22Rv1 (cell line): Measurements from ENCODE around the gene CDH22.

Experiments
- H3K27ac ChIP-seq: fragments of 450-650 bp; 2 replicates; pipeline ENCODE4 v1.5.1; 2017
- CTCF ChIP-seq: fragments of 450-650 bp; IDR thresholded peaks from 2 replicates; pipeline ENCODE4 v1.5.1; 2017; ENCODE audit warnings: mild to moderate bottlenecking
- ZFX ChIP-seq: fragments of 450-650 bp; IDR thresholded peaks from 2 replicates; pipeline ENCODE4 v1.6.1; 2017; ENCODE audit warnings: antibody characterized with exemption, borderline replicate concordance

Gene CDH22

GRCh38 chr20:46164254-46164653, 144.0 kb downstream of the CDH22 start:
- H3K27ac ChIP-seq = no peak overlapping the region
- no peak for TF ChIP-seq CTCF
- TF ChIP-seq ZFX = no peak

- H3K27ac ChIP-seq = no peak overlapping the region
- TF ChIP-seq ZFX = no peak
- no peak for TF ChIP-seq CTCF
These were observed 146.4 kb downstream of the CDH22 start for GRCh38 chr20:46161921-46162320.

GRCh38 chr20:46160661-46161060, 147.6 kb downstream of the CDH22 start:
- no peak overlapping the region for H3K27ac ChIP-seq
- TF ChIP-seq ZFX (no peak), CTCF (no peak)

- no peak overlapping the region for H3K27ac ChIP-seq
- TF ChIP-seq CTCF = no peak
- no peak for TF ChIP-seq ZFX
These were observed 149.0 kb downstream of the CDH22 start for GRCh38 chr20:46159101-46159897.

- TF ChIP-seq CTCF = no peak
- no peak for TF ChIP-seq ZFX
- H3K27ac ChIP-seq = no peak overlapping the region
These were observed 149.8 kb downstream of the CDH22 start for GRCh38 chr20:46158476-46158987.

- H3K27ac ChIP-seq = no peak overlapping the region
- no peak for TF ChIP-seq CTCF
- no peak for TF ChIP-seq ZFX
These were observed 150.7 kb downstream of the CDH22 start for GRCh38 chr20:46157625-46158024.

GRCh38 chr20:46157076-46157592, 151.2 kb downstream of the CDH22 start:
- TF ChIP-seq ZFX (no peak), CTCF (no peak)
- H3K27ac ChIP-seq = no peak overlapping the region
